ENCODE results near the gene ABCC6. TPM values are rescaled to one million over a fixed set of nuclear protein-coding genes. Genes with fewer than 3 reads are reported as not detected.
A peak's percentile ranks its signal among the peaks of the same experiment; 100 is the strongest.

Gene ABCC6
- total RNA-seq, 1 experiment from 2014 or later = 1.1 TPM

DNA sequence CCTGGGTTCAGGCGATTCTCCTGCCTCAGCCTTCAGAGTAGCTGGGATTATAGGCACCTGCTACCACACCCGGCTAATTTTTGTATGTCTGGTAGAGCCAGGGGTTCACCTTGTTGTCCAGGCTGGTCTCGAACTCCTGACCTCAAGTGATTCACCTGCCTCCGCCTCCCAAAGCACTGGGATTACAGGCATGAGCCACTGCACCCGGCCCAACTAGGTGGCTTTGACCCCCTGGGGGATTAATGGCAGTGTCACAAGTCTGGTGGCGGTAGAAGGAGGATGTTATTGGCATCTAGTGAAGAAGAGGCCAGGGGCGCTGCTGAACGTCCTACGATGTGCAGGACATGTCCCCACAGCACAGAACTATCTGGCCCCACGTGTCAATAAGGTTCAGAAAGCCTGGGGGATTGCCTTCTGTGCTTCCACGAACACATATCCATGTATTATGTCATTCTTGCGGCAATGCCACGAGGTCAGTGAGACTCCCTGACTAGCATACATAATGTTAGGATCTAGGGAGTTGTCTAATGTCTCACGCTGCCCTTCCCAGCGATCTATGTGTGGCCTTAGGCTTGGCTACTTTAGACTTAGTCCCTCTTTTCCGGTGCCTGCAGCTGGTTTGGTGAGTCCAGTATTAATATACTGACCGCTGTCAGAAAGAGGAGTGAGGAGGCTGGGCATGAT is 75.8 kb downstream of the ABCC6 start:
- Mint-ChIP-seq H3K36me3 (ENCODE audit: insufficient read depth in 1 of 3, low read depth in 3 of 3) (peaks cover 10 to 23% (median 16%) of the 10 kb centered on the region in 3 experiments; a peak in 6 of 7 replicates), H3K4me3 (no peak overlapping the region), H3K27ac (peak overlapping the region in 2 of 3 experiments; percentile 32 to 85; a peak in 4 of 7 replicates), H3K9me3 (no peaks in the 10 kb centered on the region), H3K4me1 (peaks cover 8 to 12% of the 10 kb centered on the region in 2 experiments), H3K27me3 (ENCODE audit: low read depth) (peaks cover 1% of the 10 kb centered on the region; the same call in 1 of the 2 replicates)
- no peak overlapping the region for H2AFZ ChIP-seq (ENCODE audit: low read length)
- H2AK5ac ChIP-seq (ENCODE audit: insufficient read length, low read length) = no peak overlapping the region
- no peak overlapping the region for H3K18ac ChIP-seq (ENCODE audit: insufficient read length, low read depth, low read length)
- H3K9me3 ChIP-seq (ENCODE audit: control insufficient read depth, low read depth, low read length) = no peaks in the 10 kb centered on the region
- H3K14ac ChIP-seq (ENCODE audit: insufficient read depth, low read length) = no peak overlapping the region
- H4K20me1 ChIP-seq (ENCODE audit: control insufficient read depth, insufficient read depth, insufficient read length) = no peaks in the 10 kb centered on the region
- no peak overlapping the region for H2BK20ac ChIP-seq (ENCODE audit: low read depth, low read length, poor library complexity, severe bottlenecking)
- TF ChIP-seq, protein P1, sequence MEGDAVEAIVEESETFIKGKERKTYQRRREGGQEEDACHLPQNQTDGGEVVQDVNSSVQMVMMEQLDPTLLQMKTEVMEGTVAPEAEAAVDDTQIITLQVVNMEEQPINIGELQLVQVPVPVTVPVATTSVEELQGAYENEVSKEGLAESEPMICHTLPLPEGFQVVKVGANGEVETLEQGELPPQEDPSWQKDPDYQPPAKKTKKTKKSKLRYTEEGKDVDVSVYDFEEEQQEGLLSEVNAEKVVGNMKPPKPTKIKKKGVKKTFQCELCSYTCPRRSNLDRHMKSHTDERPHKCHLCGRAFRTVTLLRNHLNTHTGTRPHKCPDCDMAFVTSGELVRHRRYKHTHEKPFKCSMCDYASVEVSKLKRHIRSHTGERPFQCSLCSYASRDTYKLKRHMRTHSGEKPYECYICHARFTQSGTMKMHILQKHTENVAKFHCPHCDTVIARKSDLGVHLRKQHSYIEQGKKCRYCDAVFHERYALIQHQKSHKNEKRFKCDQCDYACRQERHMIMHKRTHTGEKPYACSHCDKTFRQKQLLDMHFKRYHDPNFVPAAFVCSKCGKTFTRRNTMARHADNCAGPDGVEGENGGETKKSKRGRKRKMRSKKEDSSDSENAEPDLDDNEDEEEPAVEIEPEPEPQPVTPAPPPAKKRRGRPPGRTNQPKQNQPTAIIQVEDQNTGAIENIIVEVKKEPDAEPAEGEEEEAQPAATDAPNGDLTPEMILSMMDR (conservative IDR thresholded peaks at IDR 0.05) = no peak
- H4K5ac ChIP-seq (ENCODE audit: insufficient read length, low read depth, low read length) = no peak overlapping the region
- no peak overlapping the region for H2BK5ac ChIP-seq (ENCODE audit: insufficient read length, low read length)
- no CpG with 5 or more reads among the region's 17 CpGs for WGBS (ENCODE audit: extremely low coverage, insufficient read length, low lambda C conversion rate)
- H3K9ac ChIP-seq (ENCODE audit: extremely low read depth, insufficient read length, low read length) = no peak overlapping the region
- H3K27me3 ChIP-seq (ENCODE audit: insufficient read depth, low read length) = no peaks in the 10 kb centered on the region
- DNase-seq = no peak
- H4K8ac ChIP-seq (replicated peaks; ENCODE audit: insufficient read length, low read depth, low read length) = no peak overlapping the region
- H3T11ph ChIP-seq (ENCODE audit: low read length) = no peak overlapping the region
- no peak overlapping the region for H3K56ac ChIP-seq (ENCODE audit: insufficient read length, low read depth, low read length)
- no peaks in the 10 kb centered on the region for H3K4me1 ChIP-seq (ENCODE audit: insufficient read depth, low read length)
- H3K23ac ChIP-seq (ENCODE audit: insufficient read length, low read depth, low read length) = no peak overlapping the region
- H3K27ac ChIP-seq (ENCODE audit: insufficient read length, low read depth, low read length) = no peak overlapping the region
- H3K4ac ChIP-seq (ENCODE audit: low read depth, low read length) = no peak overlapping the region
- no peak overlapping the region for H2BK120ac ChIP-seq (ENCODE audit: low read depth, low read length, poor library complexity, severe bottlenecking)
- H2BK15ac ChIP-seq (ENCODE audit: low read depth, low read length) = no peak overlapping the region
- no peaks in the 10 kb centered on the region for H3K79me2 ChIP-seq (ENCODE audit: insufficient read depth, low read length)
- no peak overlapping the region for H4K91ac ChIP-seq (ENCODE audit: insufficient read length, low read depth, low read length)
- no peaks in the 10 kb centered on the region for H3K23me2 ChIP-seq (ENCODE audit: insufficient read length, low read depth, low read length, poor library complexity, severe bottlenecking)
- no peaks in the 10 kb centered on the region for H3K79me1 ChIP-seq (ENCODE audit: insufficient read depth, low read depth, low read length, poor library complexity, severe bottlenecking)
- no peak overlapping the region for H3K4me2 ChIP-seq (ENCODE audit: insufficient read depth, insufficient read length, low read length)
- H2BK12ac ChIP-seq (ENCODE audit: insufficient read length, low read depth, low read length) = no peak overlapping the region
